Common myeloid progenitor, CD34-positive (primary cell): Measurements from ENCODE around the gene PER2. TPM values are rescaled to one million over a fixed set of nuclear protein-coding genes. Genes with fewer than 3 reads are reported as not detected.
"Not testable (repeated sequence)": the region's sequence is repeated elsewhere in the genome, so short reads cannot be mapped to it uniquely, and the experiment has no call there.

Experiments
- CTCF ChIA-PET: fragments of 350-600 bp; sonication (Branson Sonifier 250); formaldehyde crosslinking; loops from one replicate; lab custom pipeline; 2021; ENCODE audit warnings: antibody characterized with exemption; lab: Charles Lee
- POLR2A ChIA-PET: fragments of 350-600 bp; sonication (Branson Sonifier 250); formaldehyde crosslinking; loops from one replicate; lab custom pipeline; 2021; ENCODE audit warnings: antibody characterized with exemption; lab: Charles Lee
- DNase-seq, 3 donors: peaks; one replicate each; pipeline versions ENCODE4 v3.0.0 to v3.0.0-alpha.2; 2013
- H3K27ac ChIP-seq, 2 experiments: 1 replicate in 1 of 2; 2 replicates in 1 of 2; pipeline ENCODE4 v1.7.0; 2013; ENCODE audit warnings: inconsistent platforms in 2 of 2, low read length in 2 of 2, mild to moderate bottlenecking in 2 of 2, low read depth in 1 of 2, moderate library complexity in 1 of 2; ENCODE audit not compliant: severe bottlenecking in 2 of 2, insufficient read depth in 1 of 2, poor library complexity in 1 of 2
- H3K27me3 ChIP-seq, 5 experiments: replicated peaks in 2 of 5; 1 replicate in 3 of 5; 2 replicates in 2 of 5; pipeline versions ENCODE4 v1.6.1 to v1.7.0; 2013; ENCODE audit warnings: low read length in 4 of 5, mild to moderate bottlenecking in 2 of 5, moderate library complexity in 2 of 5, inconsistent platforms in 1 of 5; ENCODE audit not compliant: insufficient read depth in 5 of 5, control insufficient read depth in 4 of 5
- H3K36me3 ChIP-seq, 4 experiments: 1 replicate in 2 of 4; 2 replicates in 2 of 4; pipeline versions ENCODE4 v1.6.1 to v1.7.0; 2013; ENCODE audit warnings: low read length in 3 of 4, control low read depth in 1 of 4, mild to moderate bottlenecking in 1 of 4; ENCODE audit not compliant: control insufficient read depth in 4 of 4, insufficient read depth in 4 of 4
- H3K4me1 ChIP-seq, 4 experiments: 1 replicate in 3 of 4; 2 replicates in 1 of 4; pipeline versions ENCODE4 v1.6.1 to v1.7.1; 2013; ENCODE audit warnings: low read length in 3 of 4, mild to moderate bottlenecking in 3 of 4, control low read depth in 1 of 4, inconsistent platforms in 1 of 4, moderate library complexity in 1 of 4; ENCODE audit not compliant: control insufficient read depth in 4 of 4, insufficient read depth in 4 of 4; ENCODE audit errors: control extremely low read depth in 1 of 4
- H3K4me3 ChIP-seq, 7 experiments: 1 replicate in 4 of 7; 2 replicates in 3 of 7; pipeline versions ENCODE4 v1.5.1 to v1.7.0; 2013; ENCODE audit warnings: mild to moderate bottlenecking in 7 of 7, low read length in 6 of 7, moderate library complexity in 6 of 7, inconsistent platforms in 2 of 7, low read depth in 2 of 7, control low read depth in 1 of 7; ENCODE audit not compliant: insufficient read depth in 4 of 7, control insufficient read depth in 1 of 7; ENCODE audit errors: extremely low read depth in 1 of 7
- H3K9me3 ChIP-seq, 5 experiments: 1 replicate in 4 of 5; 2 replicates in 1 of 5; pipeline versions ENCODE4 v1.6.1 to v1.7.1; 2013; ENCODE audit warnings: low read length in 4 of 5, mild to moderate bottlenecking in 2 of 5, inconsistent platforms in 1 of 5, low read depth in 1 of 5, moderate library complexity in 1 of 5; ENCODE audit not compliant: control insufficient read depth in 4 of 5, insufficient read depth in 2 of 5; ENCODE audit errors: control extremely low read depth in 1 of 5
- WGBS: methylation state at CpG from one replicate; pipeline ENCODE4 v1.1.5; 2013; ENCODE audit not compliant: insufficient coverage; 5-methylcytosine and 5-hydroxymethylcytosine counted together
- polyA plus RNA-seq: library from polyadenylated mRNA; unstranded; fragments of 120-200 nt; gene quantifications from one replicate; pipeline ENCODE4 v1.2.1, GENCODE V29; 2013

The PER2 gene, protein sequence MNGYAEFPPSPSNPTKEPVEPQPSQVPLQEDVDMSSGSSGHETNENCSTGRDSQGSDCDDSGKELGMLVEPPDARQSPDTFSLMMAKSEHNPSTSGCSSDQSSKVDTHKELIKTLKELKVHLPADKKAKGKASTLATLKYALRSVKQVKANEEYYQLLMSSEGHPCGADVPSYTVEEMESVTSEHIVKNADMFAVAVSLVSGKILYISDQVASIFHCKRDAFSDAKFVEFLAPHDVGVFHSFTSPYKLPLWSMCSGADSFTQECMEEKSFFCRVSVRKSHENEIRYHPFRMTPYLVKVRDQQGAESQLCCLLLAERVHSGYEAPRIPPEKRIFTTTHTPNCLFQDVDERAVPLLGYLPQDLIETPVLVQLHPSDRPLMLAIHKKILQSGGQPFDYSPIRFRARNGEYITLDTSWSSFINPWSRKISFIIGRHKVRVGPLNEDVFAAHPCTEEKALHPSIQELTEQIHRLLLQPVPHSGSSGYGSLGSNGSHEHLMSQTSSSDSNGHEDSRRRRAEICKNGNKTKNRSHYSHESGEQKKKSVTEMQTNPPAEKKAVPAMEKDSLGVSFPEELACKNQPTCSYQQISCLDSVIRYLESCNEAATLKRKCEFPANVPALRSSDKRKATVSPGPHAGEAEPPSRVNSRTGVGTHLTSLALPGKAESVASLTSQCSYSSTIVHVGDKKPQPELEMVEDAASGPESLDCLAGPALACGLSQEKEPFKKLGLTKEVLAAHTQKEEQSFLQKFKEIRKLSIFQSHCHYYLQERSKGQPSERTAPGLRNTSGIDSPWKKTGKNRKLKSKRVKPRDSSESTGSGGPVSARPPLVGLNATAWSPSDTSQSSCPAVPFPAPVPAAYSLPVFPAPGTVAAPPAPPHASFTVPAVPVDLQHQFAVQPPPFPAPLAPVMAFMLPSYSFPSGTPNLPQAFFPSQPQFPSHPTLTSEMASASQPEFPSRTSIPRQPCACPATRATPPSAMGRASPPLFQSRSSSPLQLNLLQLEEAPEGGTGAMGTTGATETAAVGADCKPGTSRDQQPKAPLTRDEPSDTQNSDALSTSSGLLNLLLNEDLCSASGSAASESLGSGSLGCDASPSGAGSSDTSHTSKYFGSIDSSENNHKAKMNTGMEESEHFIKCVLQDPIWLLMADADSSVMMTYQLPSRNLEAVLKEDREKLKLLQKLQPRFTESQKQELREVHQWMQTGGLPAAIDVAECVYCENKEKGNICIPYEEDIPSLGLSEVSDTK (N-terminal part only)
- polyA plus RNA-seq = 6.3 TPM

DNA sequence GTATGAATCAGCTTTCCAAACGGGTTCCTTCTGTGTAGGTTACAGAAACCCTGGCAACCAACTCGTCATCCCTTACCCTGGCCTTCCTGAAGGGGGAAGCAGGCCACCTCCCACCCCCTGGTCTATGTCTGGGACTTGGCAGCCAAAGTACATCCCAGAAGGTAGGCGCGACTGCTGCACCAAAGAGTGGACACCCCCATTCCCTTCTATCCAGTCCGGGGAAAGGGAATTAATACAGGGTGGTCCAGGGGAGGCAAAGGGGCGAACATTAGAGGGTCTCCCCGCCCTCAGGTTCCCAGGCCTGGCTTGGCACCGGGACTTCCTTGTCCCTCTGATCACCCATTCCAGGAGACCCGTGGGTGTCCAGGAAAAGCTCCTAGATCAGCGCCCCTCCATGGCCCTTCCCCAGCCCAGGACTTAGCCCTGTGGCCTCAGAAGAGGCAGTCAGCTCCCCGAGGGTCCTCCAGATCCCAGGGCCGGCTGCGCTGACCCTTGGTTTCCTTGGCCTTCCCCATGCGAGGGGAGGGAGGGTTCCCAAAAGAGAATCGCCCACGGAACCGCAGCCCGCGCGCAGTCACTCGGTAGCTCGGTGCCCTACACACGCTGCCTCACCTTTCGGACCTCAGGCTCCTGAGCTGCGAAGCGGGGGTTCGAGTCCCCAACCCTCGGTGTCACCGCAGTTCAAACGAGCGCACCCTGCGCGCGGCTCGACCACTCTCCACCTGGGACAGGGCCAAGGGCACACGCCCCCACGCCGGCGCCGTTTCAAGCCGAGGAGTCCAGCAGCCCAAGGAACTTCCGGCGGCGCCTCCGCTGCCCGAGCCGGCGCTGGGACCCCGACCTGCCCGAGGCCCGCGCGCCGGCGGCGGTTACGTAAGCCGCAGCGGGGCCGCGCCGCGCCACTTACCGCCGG is at the start of gene PER2:
Gene PER2, minus strand, starts transcription at position 874 of the 913 bp plus-strand sequence. CDS start 10,674 bp downstream, outside the sequence.
- Histone ChIP-seq H3K4me3 (peak within 1 kb of the TSS; percentile 69 to 92 (median 82)), H3K27ac (peak within 1 kb of the TSS; percentile 75 to 90), H3K9me3 (no peaks in the 10 kb centered on the region), H3K4me1 (peaks cover 0 to 39% (median 30%) of the 10 kb centered on the region in 4 experiments), H3K36me3 (peaks cover 0 to 3% (median 0%) of the 10 kb centered on the region in 4 experiments), H3K27me3 (no peaks in the 10 kb centered on the region)
- ChIA-PET POLR2A (no interaction called here), CTCF (interaction anchor here (1.1 to 2.3 kb wide), 4 partner anchors 13 to 25 kb away, joined by 3 to 8 read pairs (median 5); no protein-coding TSS in a partner anchor)
- 0% methylated on average over 60 of the region's 65 CpGs for WGBS
- peak; percentile 87 to 91 (median 91) for DNase-seq

DNA sequence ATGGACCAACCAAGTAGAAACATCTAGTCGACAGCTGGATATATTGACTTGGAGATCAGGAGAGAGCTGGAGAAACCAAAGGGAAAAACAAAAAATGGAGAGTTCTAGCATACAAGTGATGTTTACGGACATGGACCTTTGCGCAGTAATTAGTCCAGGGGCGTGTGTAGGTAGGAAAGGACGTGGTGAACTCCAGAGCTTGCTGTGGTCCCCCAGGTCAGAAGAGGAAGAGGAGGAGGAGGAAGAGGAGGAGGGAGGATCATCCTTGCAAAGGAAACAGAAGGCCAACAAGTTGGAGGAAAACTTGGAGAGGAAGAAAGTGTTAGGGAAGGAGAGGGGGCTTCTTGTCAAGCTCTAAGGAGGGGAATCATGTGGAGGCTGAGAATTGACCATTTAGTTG is 49.4 kb upstream of the PER2 start:
- Histone ChIP-seq H3K27me3 (no peaks in the 10 kb centered on the region), H3K4me1 (no peaks in the 10 kb centered on the region), H3K4me3 (no peak overlapping the region), H3K9me3 (no peaks in the 10 kb centered on the region), H3K36me3 (peaks cover 0 to 19% (median 12%) of the 10 kb centered on the region in 4 experiments), H3K27ac (no peak overlapping the region)
- ChIA-PET POLR2A (no interaction called here), CTCF (interaction anchor here (0.9 to 2.5 kb wide), 4 partner anchors 11 to 83 kb away, joined by 3 to 8 read pairs (median 6); no protein-coding TSS in a partner anchor)
- no peak for DNase-seq
- 93% methylated on average over 5 of the region's 5 CpGs for WGBS

DNA sequence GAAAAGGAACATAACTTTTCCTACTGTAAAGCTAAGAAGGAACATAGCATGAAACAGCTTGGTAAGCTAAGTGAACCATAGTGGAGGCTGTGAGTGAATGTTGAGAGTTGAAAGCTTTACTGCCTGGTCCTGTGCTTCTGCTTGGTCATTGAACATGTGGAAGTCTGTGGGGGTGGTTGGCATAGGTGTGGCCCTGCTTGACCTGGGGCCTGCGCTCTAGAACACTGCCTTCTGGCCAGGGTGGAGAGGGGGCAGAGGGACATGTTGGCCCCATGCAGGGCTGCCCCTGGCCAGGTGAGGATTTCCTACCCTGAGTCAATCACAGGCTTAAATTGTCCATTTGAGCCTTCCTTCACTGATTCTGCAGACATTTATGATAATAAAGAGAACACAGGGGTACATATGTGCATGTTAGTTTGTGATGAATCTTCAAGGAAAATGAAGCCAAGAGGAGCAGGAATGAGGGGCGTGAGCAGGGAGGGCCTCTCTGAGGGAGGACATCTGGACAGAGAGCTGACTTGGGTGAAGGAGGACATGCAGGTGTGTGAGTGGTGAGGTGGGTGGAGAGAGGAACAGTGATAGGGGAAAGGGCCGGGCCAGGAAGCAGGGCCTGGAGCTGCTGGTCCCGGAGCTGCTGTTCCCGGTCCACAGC is 48.5 kb upstream of the PER2 start:
- H3K4me3 ChIP-seq = no peak overlapping the region
- DNase-seq = no peak
- no peaks in the 10 kb centered on the region for H3K9me3 ChIP-seq
- H3K4me1 ChIP-seq = no peaks in the 10 kb centered on the region
- ChIA-PET POLR2A (no interaction called here), CTCF (interaction anchor here (0.6 to 2.3 kb wide), 3 partner anchors 11 to 82 kb away, joined by 3 to 6 read pairs (median 5); no protein-coding TSS in a partner anchor)
- H3K27ac ChIP-seq = no peak overlapping the region
- H3K27me3 ChIP-seq = no peaks in the 10 kb centered on the region
- H3K36me3 ChIP-seq = peaks cover 0 to 19% (median 14%) of the 10 kb centered on the region in 4 experiments
- 98% methylated on average over 4 of the region's 5 CpGs for WGBS

DNA sequence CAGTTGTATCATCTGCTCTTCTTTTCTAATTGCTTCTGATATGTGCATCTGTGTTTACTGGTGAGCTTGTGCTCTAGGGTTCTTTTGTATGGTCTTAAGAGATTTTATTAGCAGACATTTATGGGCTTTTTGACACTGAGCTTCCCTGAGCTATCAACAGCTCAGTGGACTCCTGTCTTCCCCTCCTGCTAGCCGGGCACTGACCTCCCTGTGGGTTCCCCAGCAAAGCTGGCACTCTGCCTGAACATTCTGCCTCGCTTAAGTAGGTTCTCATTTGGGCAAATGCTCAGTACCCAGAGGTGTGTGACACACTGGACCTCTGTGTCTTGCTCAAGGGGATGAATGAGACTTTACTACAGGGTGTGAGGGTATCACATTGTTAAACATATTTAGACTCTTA is 47.7 kb upstream of the PER2 start:
- H3K9me3 ChIP-seq = no peaks in the 10 kb centered on the region
- WGBS = 90% methylated on average over 2 of the region's 2 CpGs
- DNase-seq = no peak
- H3K27ac ChIP-seq = no peak overlapping the region
- H3K4me3 ChIP-seq = no peak overlapping the region
- peaks cover 0 to 20% (median 14%) of the 10 kb centered on the region in 4 experiments for H3K36me3 ChIP-seq
- ChIA-PET CTCF (interaction anchor here (0.6 kb wide), 1 partner anchor 12 kb away, joined by 3 read pairs; no protein-coding TSS in a partner anchor), POLR2A (interaction anchor here (0.5 kb wide), 1 partner anchor 8 kb away, joined by 3 read pairs; no protein-coding TSS in a partner anchor)
- H3K27me3 ChIP-seq = no peaks in the 10 kb centered on the region
- H3K4me1 ChIP-seq = no peaks in the 10 kb centered on the region

DNA sequence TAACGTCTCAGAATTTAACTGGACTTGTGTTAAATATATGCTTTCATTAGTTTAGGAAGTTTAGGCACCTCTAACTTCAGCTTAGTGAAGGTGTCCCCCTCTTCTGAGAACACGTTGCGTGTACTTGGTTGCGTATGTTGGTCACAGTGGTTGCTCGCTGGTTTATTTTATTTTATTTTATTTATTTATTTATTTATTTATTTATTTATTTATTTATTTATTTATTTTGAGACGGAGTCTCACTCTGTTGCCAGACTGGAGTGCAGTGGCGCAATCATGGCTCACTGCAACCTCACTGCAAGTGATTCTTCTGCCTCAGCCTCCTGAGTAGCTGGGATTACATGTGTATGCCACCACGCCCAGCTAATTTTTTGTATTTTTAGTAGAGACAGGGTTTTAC is 47.2 kb upstream of the PER2 start:
- H3K27me3 ChIP-seq, H3K9me3 ChIP-seq, H3K4me3 ChIP-seq, H3K27ac ChIP-seq, CTCF ChIA-PET, H3K4me1 ChIP-seq, DNase-seq: not testable (repeated sequence)
- peaks cover 0 to 20% (median 14%) of the 10 kb centered on the region in 4 experiments for H3K36me3 ChIP-seq
- POLR2A ChIA-PET = interaction anchor here (0.5 kb wide), 1 partner anchor 8 kb away, joined by 3 read pairs; no protein-coding TSS in a partner anchor
- 100% methylated on average over 2 of the region's 8 CpGs for WGBS
